ENCODE measurements around the gene RPL22. TPM values are rescaled to one million over a fixed set of nuclear protein-coding genes. Genes with fewer than 3 reads are reported as not detected.

RPL22 gene
- total and polyA plus RNA-seq, 10 donors, result 106 to 1,105 (median 369) TPM

DNA sequence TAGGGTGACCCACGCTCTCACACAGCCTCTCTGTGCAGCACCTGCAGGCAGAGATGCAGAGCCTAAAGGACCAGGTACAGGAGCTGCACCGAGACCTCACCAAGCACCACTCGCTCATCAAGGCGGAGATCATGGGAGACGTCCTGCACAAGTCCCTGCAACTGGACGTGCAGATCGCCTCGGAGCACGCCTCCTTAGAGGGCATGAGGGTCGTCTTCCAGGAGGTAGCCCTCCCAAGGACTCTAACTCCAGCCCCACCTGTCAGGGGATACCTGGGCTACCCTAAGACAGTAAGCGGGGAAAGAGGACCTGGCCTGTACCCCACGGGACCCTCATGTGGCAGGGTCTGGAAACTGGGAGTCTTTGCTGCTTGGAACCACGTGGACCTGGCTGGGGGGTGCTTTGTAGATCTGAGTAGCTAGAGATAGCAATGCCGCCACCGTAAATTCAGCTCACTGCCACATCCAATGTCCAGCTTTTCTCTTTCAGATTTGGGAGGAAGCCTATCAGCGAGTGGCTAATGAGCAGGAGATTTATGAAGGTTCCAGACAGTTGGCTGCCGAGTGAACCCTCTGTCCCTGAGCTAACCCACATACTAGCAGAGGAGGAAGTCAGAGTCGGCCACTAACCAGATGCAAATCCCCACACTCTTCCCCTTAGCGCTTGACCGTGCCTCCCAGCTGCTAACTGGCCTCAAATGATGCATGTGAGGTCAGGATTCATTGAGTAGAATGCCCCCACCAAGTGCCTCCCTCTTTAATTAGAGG, 13.0 kb upstream of the RPL22 start:
- H3K4me1 ChIP-seq, result peaks cover 13 to 38% (median 18%) of the 10 kb centered on the region in 6 donors
- DNase-seq, result no peak
- 59 to 66% (median 62%) methylated on average over 15 to 20 of the region's 20 CpGs for WGBS, 5 donors

DNA sequence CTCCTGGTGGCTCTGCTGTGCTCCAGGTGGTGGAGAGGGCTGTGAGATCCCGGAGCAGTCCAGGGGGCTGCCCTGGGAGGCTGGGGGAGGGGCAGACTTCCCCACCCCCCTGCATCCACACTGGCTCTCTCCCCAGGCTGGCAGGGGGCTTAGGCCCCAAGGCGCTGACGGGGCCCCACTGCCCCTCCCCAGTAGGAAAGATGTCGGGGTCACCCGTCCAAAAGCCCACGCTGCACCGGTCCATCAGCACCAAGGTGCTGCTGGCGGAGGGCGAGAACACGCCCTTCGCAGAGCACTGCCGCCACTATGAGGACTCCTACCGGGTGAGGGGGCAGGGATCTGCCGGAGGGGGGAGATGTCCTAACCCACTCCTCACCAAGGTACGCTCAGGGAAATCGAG, 12.3 kb upstream of the RPL22 start:
- Histone ChIP-seq H3K4me3 (no peak overlapping the region), H3K4me1 (peaks cover 13 to 45% (median 21%) of the 10 kb centered on the region in 6 donors), H3K27ac (no peak overlapping the region), H3K36me3 (no peaks in the 10 kb centered on the region), H3K9me3 (no peaks in the 10 kb centered on the region), H3K27me3 (replicated peaks in 1 of 7) (peaks cover 0 to 53% (median 22%) of the 10 kb centered on the region in 7 donors)
- no peak for DNase-seq
- TF ChIP-seq, protein P1, sequence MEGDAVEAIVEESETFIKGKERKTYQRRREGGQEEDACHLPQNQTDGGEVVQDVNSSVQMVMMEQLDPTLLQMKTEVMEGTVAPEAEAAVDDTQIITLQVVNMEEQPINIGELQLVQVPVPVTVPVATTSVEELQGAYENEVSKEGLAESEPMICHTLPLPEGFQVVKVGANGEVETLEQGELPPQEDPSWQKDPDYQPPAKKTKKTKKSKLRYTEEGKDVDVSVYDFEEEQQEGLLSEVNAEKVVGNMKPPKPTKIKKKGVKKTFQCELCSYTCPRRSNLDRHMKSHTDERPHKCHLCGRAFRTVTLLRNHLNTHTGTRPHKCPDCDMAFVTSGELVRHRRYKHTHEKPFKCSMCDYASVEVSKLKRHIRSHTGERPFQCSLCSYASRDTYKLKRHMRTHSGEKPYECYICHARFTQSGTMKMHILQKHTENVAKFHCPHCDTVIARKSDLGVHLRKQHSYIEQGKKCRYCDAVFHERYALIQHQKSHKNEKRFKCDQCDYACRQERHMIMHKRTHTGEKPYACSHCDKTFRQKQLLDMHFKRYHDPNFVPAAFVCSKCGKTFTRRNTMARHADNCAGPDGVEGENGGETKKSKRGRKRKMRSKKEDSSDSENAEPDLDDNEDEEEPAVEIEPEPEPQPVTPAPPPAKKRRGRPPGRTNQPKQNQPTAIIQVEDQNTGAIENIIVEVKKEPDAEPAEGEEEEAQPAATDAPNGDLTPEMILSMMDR (IDR thresholded peaks at IDR 0.05 in 8 of 11, conservative IDR thresholded peaks at IDR 0.05 in 3 of 11), result no peak
- no peak for TF ChIP-seq POLR2AphosphoS5 (IDR thresholded peaks at IDR 0.05)
- intact Hi-C loops (cut with DNase I; ENCODE audit: low total_unique reads), result no loop called here
- 75 to 96% (median 90%) methylated on average over 3 to 16 of the region's 16 CpGs for WGBS, 5 donors

More for the DNA sequence above, 13.0 kb upstream of the RPL22 start:
- TF ChIP-seq, protein P1 (IDR thresholded peaks at IDR 0.05 in 8 of 11, conservative IDR thresholded peaks at IDR 0.05 in 3 of 11), result no peak
- TF ChIP-seq POLR2A (IDR thresholded peaks at IDR 0.05) (no peak), POLR2AphosphoS5 (IDR thresholded peaks at IDR 0.05) (no peak)
- peaks cover 0 to 47% (median 15%) of the 10 kb centered on the region in 7 donors for H3K27me3 ChIP-seq (replicated peaks in 1 of 7)
- no peak overlapping the region for H3K27ac ChIP-seq
- H3K4me3 ChIP-seq, result no peak overlapping the region
- intact Hi-C loops (cut with DNase I; ENCODE audit: low total_unique reads), result no loop called here
- no peaks in the 10 kb centered on the region for H3K9me3 ChIP-seq
- no peaks in the 10 kb centered on the region for H3K36me3 ChIP-seq

DNA sequence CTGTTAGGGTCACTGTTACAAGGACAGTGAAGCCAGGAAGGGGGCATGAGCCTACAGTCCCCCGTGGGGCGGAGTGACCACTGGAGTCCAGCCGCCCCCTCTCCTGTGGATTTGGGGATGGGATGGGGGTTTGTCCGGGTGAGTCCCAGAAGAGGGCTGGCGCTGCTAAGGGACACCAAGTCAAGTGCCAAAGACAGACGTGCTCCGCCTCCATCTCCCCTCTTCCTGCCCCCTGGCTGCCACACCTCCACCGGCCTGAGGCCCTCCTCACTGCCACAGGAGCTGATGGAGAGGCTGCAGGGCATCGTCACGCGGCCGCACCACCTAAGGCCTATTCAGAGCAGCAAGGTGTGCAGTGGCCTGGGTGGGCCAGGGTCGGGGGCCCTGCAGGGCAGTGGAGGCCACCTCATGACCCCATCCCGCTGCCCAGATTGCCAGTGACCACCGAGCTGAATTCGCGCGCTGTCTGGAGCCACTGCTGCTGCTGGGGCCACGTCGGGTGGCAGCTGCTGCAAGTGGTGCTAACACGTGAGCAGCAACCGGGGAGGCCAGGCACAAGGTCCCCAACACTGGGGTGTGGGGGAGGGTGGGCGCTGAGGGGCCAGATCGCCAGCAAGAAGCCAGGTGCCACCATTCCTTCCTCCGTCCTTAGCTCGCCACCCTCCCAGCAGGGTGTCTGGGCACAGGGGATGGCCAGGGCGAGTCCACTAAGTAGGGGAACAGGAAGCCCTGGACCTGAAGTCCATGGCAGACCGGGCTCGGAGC, 11.4 kb upstream of the RPL22 start:
- TF ChIP-seq POLR2AphosphoS5 (IDR thresholded peaks at IDR 0.05) (no peak), POLR2A (IDR thresholded peaks at IDR 0.05) (no peak)
- TF ChIP-seq, protein P1 (IDR thresholded peaks at IDR 0.05 in 8 of 11, conservative IDR thresholded peaks at IDR 0.05 in 3 of 11), result no peak
- 92 to 96% (median 94%) methylated on average over 18 to 29 of the region's 29 CpGs for WGBS, 5 donors

More for the DNA sequence above, 11.4 kb upstream of the RPL22 start:
- no peak for DNase-seq
- H3K27me3 ChIP-seq (replicated peaks in 1 of 7), result peaks cover 0 to 63% (median 32%) of the 10 kb centered on the region in 7 donors
- H3K4me1 ChIP-seq, result peaks cover 22 to 54% (median 30%) of the 10 kb centered on the region in 6 donors
- H3K36me3 ChIP-seq, result no peaks in the 10 kb centered on the region
- no peak overlapping the region for H3K27ac ChIP-seq
- H3K9me3 ChIP-seq, result no peaks in the 10 kb centered on the region
- H3K4me3 ChIP-seq, result no peak overlapping the region
- intact Hi-C loops (cut with DNase I; ENCODE audit: low total_unique reads), result no loop called here

Measured in spleen (tissue), 11 donors.